Sigmoid colon (tissue), 4 donors: Measurements from ENCODE around the gene TNIK.

Source experiments
- CTCF ChIP-seq, 4 experiments: fragments of 450-650 bp in 3 of 4; fragments of 200-600 bp in 1 of 4; IDR thresholded peaks; one replicate each; pipeline ENCODE4 v1.5.1; 2016 to 2019; ENCODE audit warnings: antibody characterized with exemption in 4 of 4, mild to moderate bottlenecking in 3 of 4, moderate library complexity in 2 of 4
- EP300 ChIP-seq, 4 donors: sonication (generic); formaldehyde crosslinking; IDR thresholded peaks; one replicate each; pipeline ENCODE4 v1.6.1; 2017; ENCODE audit warnings: antibody characterized with exemption in 4 of 4

GRCh38 chr3:171383206-171384018 lies 76.8 kb downstream of the TNIK start:
- TF ChIP-seq CTCF (IDR thresholded peaks at IDR 0.05), result no peak
- TF ChIP-seq EP300 (IDR thresholded peaks at IDR 0.05), result no peak
